GM12873 (cell line): Measurements from ENCODE around the gene KDSR.

Experiments used
- TF ChIP-seq, protein P1 (sequence below): IDR thresholded peaks from 2 replicates; pipeline ENCODE4 v1.5.1; 2012; ENCODE audit warnings: low read depth, mild to moderate bottlenecking, moderate library complexity, low read length, control low read depth; ENCODE audit not compliant: insufficient read depth; ENCODE audit errors: missing control alignments

KDSR gene

DNA sequence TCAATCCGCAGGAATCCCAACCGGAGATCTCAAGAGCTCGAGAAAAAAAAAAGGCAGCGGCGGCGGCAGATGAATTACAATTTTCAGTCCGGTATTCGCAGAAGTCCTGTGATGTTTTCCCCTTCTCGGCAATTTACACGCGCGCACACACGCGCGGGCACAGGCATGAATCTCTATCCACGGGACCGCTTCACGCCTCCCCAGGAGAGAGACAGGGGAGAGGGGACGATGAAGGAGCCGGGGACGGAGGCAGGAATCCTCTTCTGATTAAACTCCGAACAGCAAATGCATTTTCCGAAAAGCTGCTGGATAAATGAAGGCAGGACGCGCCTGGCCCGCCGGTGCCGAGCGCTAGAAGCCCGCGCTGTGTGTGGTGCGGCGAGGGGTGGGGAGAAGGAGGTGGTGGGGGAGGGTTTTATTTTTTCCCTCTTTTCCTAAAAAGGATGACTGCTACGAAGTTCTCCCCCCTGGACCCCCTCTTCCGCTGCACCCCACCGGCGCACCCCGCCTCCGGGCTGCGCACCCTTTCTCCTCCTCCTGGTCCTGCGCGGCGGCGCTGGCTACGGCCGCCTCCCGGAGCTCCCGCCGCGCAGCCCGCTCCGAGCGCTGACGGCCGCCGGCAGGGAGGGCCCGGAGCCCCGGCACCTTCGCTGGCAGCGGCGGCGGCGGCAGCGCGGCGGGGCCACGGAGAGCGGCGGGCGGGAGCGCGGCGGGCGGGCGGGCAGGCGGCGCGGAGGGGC lies 47.5 kb downstream of the KDSR start, which contains the start of gene BCL2:
Gene BCL2, minus strand, starts transcription at position 387 of the 740 bp plus-strand sequence.
- TF ChIP-seq, protein P1, sequence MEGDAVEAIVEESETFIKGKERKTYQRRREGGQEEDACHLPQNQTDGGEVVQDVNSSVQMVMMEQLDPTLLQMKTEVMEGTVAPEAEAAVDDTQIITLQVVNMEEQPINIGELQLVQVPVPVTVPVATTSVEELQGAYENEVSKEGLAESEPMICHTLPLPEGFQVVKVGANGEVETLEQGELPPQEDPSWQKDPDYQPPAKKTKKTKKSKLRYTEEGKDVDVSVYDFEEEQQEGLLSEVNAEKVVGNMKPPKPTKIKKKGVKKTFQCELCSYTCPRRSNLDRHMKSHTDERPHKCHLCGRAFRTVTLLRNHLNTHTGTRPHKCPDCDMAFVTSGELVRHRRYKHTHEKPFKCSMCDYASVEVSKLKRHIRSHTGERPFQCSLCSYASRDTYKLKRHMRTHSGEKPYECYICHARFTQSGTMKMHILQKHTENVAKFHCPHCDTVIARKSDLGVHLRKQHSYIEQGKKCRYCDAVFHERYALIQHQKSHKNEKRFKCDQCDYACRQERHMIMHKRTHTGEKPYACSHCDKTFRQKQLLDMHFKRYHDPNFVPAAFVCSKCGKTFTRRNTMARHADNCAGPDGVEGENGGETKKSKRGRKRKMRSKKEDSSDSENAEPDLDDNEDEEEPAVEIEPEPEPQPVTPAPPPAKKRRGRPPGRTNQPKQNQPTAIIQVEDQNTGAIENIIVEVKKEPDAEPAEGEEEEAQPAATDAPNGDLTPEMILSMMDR: no peak

DNA sequence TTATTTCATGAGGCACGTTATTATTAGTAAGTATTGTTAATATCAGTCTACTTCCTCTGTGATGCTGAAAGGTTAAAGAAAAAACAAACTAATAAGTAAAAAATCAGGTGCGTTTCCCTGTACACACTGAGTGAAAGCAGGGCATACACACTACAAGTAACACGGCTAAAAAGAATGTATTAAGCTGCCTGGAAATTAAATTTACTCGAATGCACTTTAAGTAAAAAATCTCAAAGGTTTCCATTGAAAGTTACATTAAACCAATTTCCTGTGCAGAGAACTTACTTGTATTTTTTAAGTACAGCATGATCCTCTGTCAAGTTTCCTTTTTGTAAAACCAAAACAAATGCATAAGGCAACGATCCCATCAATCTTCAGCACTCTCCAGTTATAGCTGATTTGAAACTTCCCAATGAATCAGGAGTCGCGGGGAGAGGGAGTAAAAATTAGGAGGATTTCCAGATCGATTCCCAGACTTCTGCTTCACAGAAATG lies 48.1 kb downstream of the KDSR start:
- TF ChIP-seq, protein P1: no peak

GRCh38 chr18:63317982-63318888 lies 48.8 kb downstream of the KDSR start:
- TF ChIP-seq, protein P1: peak; percentile 96

GRCh38 chr18:63317556-63317946 lies 49.5 kb downstream of the KDSR start:
- TF ChIP-seq, protein P1: no peak

GRCh38 chr18:63316612-63317555 lies 50.1 kb downstream of the KDSR start:
- TF ChIP-seq, protein P1: no peak

DNA sequence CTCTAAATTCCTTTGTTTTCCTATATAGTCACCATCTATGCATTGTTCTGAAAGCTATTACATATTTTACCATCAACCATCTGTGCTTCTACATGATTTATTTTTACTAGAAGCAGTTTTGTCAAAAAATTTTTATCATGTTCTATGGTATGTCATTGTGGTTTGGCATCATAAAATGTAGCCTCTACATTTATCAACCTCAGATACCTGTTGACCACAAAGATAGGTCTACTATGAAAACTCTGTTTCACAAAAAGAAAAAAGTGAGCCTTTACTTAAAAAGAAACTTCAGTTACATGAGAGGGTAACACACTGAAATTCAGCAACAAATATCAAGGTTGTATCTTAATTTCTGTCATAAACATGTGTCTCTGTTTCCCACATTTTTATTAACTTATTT lies 51.1 kb downstream of the KDSR start:
- TF ChIP-seq, protein P1: no peak
